GM18505 (cell line): Measurements from ENCODE around the gene SVOP.
"Not testable (repeated sequence)": the region's sequence is repeated elsewhere in the genome, so short reads cannot be mapped to it uniquely, and the experiment has no call there.

Source experiments
- ATAC-seq: cut with Tn5 transposase; IDR thresholded peaks from one replicate; pipeline ENCODE4 v1.9.1; 2021; ENCODE audit not compliant: unreplicated experiment
- POLR2A ChIP-seq: IDR thresholded peaks from 4 replicates; pipeline ENCODE4 v1.6.1; 2011; ENCODE audit warnings: borderline replicate concordance; ENCODE audit not compliant: insufficient read depth, insufficient read length; ENCODE audit errors: extremely low read depth

SVOP gene

DNA sequence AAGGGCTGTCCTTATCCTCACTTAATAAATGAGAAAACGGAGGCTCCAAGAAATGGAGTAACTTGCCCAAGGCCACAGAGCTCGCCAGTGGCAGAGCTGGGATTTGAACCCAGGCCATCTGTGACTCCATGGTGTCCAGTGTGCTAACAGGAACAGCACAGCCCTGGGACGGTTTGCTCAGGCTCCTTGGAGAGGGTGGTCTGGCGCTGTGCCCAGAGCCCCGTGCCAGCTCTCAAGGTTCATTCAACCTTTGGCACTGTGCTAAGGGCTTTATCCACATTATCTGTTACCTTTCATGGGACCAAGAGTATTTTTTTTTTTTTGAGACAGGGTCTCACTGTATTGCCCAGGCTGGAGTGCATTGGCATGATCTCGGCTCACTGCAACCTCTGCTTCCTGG, 132.8 kb downstream of the SVOP start:
- TF ChIP-seq POLR2A: no peak
- no peak for ATAC-seq

DNA sequence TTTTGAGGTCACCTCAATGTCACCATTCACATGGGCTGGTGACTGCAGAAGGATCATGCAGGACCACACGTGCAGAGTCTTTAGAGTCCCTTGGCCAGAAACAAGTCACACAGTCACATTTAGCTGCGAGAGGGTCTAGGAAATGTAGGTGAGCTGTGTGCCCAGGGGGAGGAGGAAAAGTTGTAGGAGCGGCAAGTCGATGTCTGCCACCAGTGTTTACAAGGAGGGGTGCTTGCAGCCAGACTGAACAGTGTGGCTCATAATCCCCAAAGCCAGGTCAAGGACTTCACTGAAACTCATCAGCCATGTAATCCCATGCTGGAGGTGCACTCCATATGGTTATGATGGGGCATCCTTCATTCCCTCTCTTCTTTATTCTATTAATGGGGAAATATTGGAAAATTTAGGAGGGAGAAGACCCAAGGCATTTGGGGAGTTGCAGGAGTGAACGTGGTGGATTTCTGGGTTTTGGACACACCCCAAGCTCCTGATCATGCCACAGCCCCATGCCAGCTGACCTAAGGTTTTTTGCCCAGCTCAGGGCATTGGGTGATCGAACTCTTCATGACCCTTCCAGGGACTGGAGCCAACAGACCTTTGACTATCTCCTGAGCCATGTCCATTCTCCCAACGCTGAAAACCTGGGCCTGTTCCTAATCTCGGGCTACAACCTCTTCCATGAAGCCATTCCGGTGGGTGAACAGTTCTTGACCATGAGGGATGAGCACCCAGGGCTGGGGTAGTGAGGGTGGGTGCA, 133.8 kb downstream of the SVOP start:
- no peak for ATAC-seq
- TF ChIP-seq POLR2A: no peak

DNA sequence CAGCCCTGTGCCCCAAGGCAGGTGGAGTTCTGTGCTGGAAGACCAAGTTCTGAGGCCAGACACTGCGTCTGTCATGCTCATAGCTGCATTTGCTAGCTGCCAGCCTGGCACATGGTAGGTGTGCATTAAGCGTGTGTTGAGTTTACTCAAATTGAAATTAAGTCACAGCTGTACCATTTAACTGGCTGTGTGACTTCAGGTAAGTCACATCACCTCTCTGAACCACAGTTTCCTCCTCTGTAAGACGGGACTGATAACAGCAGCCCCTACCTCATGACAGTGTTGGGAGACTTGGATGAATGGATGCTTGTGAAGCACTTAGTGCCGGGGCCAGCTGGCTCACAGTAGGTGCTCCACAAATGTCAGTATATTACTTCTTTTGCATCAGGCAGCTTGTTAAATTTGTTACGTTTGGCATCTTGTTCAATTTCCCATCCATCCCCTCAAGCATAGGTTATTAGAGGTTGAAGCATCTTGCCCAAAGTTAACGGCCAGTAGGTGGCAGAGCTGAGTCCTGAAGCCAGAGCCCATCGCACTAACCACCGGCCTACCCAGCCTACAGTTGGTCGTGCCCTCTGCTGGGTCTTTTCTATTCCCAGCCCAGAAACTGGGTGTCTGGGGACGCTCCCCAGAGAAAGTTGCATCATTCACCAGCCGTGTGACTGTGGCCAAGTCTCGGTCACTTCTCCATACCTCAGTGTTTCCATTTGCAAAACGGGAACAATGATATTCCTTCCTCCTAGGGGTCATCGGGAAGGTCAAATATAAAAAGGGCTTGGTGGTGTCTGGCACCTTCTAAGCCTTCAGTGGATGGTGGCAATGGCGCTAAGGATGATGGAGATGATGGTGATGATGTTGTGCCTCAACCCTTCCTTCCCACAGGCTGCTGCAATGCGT, 136.5 kb downstream of the SVOP start:
- TF ChIP-seq POLR2A: no peak
- no peak for ATAC-seq

DNA sequence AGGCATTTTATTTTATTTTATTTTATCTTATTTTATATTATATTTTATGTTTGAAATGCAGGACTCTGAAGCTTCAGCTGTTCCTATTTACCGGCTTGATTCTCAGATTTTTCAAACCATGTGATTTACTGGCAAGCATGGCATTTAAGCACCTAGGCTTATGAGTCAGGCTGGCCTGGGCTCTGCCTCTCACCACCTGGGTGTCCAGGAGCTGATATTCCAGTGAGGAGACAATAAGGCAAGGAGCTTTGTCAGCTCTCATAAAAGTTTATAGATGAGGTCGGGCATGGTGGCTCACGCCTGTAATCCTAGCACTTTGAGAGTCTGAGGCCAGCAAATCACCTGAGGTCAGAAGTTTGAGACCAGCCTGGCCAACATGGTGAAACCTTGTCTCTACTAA, 138.9 kb downstream of the SVOP start:
- TF ChIP-seq POLR2A: no peak
- no peak for ATAC-seq

DNA sequence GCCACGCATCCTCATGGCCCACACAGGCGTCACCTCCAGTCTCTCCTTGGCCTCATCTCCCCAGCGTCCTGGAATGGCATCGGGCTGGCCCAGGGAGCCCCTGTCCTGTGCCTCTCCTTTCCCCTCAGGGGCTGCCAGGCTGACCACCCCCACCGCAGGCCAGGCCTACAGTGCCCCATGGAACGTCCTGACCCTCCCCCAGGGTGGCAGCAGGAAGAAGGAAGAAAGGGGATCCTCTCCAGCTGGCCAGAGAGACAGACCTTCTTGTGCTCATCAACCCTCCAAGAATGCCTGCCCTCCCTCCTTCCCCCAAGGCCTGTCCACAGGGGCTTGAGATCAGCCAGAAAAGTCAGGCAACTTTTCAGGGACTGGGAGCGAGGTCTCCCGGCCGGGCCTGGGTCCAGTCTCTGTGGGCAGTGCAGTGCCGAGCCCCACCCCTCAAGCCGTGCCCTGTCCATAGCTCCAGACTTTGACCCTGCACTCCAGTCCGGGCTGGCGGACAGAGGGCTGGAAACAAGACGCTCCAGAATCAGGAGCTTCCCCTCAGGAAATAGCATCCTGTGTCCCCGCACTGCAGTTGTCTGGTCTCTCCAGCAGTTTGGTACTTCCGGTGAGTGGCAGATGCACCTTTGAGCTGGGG, 141.1 kb downstream of the SVOP start, which contains the start of gene DAO:
DAO (plus strand) TSS at position 478 of the 640 bp plus-strand sequence. CDS start 4,915 bp downstream, outside the sequence.
- no peak for ATAC-seq
- TF ChIP-seq POLR2A: no peak

DNA sequence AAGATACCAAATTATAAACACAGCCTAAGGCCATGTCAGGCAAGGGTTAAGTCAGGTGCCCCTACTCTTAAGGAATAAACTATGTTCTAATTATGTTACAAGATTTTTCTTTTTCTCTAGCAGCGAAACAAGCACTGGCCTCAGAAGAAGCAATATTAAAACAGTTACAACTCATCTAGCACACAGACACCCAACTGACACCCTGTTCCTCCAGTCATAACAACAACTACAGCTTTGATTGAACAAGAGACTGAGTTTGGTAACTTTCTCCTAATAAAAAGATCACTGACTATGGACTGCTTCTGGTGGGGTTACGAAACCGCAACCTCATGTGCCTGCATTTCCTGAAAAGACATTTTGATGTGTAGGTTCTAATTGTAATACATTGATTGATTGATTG, 144.3 kb downstream of the SVOP start:
- no peak for ATAC-seq
- TF ChIP-seq POLR2A: no peak

DNA sequence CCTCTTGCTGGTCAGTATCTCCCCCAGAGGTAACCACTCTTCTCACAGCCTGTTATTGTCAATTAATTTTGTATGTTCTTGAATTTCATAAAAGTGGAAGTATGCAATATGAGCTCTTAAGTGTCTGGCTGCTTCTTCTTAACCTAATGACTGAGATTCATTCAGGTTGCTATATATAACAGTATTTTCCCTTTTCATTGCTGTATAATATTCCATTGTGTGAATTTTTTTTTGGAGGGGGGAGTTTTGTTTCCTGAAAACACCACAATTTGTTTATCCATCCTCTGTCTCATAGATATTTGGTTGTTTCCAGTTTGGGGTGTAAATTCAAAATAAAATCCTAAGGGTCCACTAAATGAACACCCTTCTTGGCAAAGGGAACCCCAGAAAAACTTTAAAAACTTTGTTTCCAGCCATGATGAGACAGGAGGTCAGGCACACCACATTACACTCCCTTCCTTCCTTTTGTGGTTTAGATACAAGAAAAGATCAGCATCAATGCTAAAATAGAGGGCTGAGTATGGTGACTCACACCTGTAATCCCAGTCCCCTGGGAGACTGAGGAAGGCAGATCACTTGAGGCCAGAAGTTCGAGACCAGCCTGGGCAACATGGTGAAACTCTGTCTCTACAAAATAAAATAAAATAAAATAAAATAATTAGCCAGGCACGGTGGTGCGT, 145.0 kb downstream of the SVOP start:
- no peak for ATAC-seq
- TF ChIP-seq POLR2A: no peak

DNA sequence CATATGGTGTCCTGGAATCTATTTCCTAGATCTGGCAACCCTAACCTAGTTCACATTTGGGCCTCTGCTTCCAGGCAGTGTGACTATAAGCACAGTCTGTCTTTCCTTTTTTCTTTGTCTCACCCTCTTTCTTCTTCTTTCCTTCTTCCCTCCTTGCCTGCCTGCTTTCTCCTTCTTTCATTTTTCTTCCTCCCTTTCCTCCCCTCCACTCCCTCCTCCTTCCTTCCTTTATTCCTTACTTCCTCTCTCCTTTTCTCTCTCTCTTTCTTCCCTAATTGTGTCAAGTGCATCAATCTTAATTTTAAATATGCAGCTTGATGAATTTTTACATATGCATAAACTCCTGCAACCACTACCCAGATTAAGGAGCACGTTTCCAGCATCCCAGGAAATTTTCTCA, 145.6 kb downstream of the SVOP start:
- TF ChIP-seq POLR2A: no peak
- no peak for ATAC-seq

DNA sequence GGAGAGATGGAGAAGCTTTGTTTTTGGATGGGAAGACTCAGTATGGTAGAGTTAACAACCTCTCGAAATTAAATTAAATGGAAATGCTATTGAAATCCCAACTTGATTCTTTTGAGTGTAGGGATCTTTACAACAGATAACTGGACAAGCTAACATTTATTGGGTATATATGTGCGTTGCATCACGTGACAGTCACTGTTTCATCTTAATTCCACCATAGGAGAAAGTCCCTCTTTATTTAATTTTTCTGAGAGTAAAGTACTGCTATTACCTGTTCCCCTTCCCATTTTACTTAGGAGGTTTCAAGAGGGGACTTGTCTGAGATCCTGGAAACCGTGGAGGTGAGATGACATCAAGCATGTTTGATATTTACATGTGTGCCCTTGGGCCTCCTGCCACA, 152.1 kb downstream of the SVOP start:
- TF ChIP-seq POLR2A: no peak

DNA sequence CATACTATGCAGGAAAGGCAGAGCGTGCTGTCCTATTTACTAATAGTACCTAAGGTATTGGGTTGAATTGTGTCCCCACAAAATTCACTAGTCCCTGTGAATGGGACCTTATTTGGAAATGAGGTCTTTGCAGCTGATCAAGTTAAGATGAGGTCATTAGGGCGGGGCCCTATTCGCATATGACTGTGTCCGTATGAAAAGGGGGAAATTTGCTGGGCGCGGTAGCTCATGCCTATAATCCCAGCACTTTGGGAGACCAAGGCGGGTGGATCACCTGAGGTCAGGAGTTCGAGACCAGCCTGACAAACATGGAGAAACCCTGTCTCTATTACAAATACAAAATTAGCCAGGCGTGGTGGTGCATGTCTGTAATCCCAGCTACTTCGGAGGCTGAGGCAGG, 154.8 kb downstream of the SVOP start:
- ATAC-seq: not testable (repeated sequence)

More for the DNA sequence above, 152.1 kb downstream of the SVOP start:
- ATAC-seq: no peak

DNA sequence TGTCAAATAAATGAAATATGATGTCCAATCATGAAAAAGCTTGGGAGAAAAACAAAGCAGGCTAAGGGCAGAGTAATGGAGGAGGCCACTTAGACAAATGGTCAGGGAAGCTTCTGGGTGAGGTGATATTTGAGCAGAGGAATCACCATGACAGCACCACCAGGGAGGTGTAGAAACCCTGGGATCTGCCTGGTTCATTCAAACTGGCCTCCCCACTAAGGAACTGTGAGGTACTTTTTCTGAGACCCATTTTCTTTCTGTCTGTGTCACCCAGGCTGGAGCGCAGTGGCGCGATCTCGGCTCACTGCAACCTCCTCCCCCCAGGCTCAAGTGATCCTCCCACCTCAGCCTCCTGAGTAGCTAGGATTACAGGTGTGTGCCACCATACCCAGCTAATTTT, 155.7 kb downstream of the SVOP start:
- no peak for TF ChIP-seq POLR2A
- no peak for ATAC-seq

DNA sequence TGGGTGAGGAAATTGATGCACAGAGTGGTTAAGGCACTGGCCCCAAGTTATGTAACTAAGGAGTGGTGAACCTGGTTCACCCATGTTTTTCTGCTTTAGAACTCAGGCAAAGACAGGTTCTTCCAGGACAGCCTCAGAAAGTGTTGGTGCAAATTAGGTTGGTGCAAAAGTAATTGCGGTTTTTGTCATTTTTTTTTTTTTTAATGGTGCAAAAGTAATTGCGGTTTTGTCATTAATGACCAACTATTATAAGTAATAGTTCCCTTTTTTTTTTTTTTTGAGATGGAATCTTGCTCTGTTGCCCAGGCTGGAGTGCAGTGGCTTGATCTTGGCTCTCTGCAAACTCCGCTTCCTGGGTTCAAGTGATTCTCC, 158.3 kb downstream of the SVOP start:
- no peak for TF ChIP-seq POLR2A
- no peak for ATAC-seq
